Fibroblast of lung (primary cell): Measurements from ENCODE around the gene SLMAP.

Source experiments
- CTCF ChIP-seq, 2 donors: IDR thresholded peaks in 1 of 2; conservative IDR thresholded peaks in 1 of 2; 1 replicate in 1 of 2; 2 replicates in 1 of 2; pipeline ENCODE4 v1.5.1; 2011 to 2012; ENCODE audit warnings: low read length in 2 of 2, control low read depth in 1 of 2, inconsistent platforms in 1 of 2, low read depth in 1 of 2, mild to moderate bottlenecking in 1 of 2
- EZH2 ChIP-seq: IDR thresholded peaks from 2 replicates; pipeline ENCODE4 v1.5.1; 2012; ENCODE audit warnings: low read length, control low read depth, mild to moderate bottlenecking; ENCODE audit errors: missing control alignments

- TF ChIP-seq CTCF (conservative IDR thresholded peaks at IDR 0.05 in 1 of 2, IDR thresholded peaks at IDR 0.05 in 1 of 2; ENCODE audit: low read depth in 1 of 2, low read length in 2 of 2) = no peak
- TF ChIP-seq EZH2 = no peak
Measured at GRCh38 chr3:57837686-57838085, 81.6 kb downstream of the SLMAP start.
